B cell (primary cell): ENCODE measurements around the gene ACBD3. TPM values are rescaled to one million over a fixed set of nuclear protein-coding genes. Genes with fewer than 3 reads are reported as not detected.

Experiments used
- ATAC-seq: fragments of 200-7000 bp; cut with Tn5 transposase; one replicate; pipeline ENCODE4 v1.10.0; 2021; ENCODE audit warnings: low read depth, mild to moderate bottlenecking, moderate number of reproducible peaks, moderate library complexity
- CTCF ChIA-PET: fragments of 350-600 bp; sonication (Branson Sonifier 250); formaldehyde crosslinking; loops from one replicate; lab custom pipeline; 2021; ENCODE audit warnings: antibody characterized with exemption, inconsistent platforms; lab: Charles Lee
- POLR2A ChIA-PET: fragments of 350-600 bp; sonication (Branson Sonifier 250); formaldehyde crosslinking; loops from one replicate; lab custom pipeline; 2021; ENCODE audit warnings: antibody characterized with exemption; lab: Charles Lee
- DNase-seq: peaks from one replicate; pipeline ENCODE4 v3.0.0; 2013
- H2AFZ ChIP-seq: 2 replicates; pipeline ENCODE4 v1.6.1; 2012; ENCODE audit warnings: mild to moderate bottlenecking, low read depth, low read length; ENCODE audit not compliant: insufficient read depth, poor library complexity, severe bottlenecking
- H3K27ac ChIP-seq, 2 donors: 1 replicate in 1 of 2; 2 replicates in 1 of 2; pipeline ENCODE4 v1.5.1; 2012 to 2013; ENCODE audit warnings: low read length in 2 of 2, mild to moderate bottlenecking in 2 of 2, moderate library complexity in 1 of 2
- H3K27me3 ChIP-seq, 4 experiments: fragments of 200-600 bp in 1 of 4; sonication (generic) in 1 of 4; replicated peaks in 1 of 4; 1 replicate in 2 of 4; 2 replicates in 2 of 4; pipeline versions ENCODE4 v1.6.1 to v1.7.0; 2013 to 2016; ENCODE audit warnings: low read length in 3 of 4, mild to moderate bottlenecking in 2 of 4, mixed read lengths in 1 of 4, moderate library complexity in 1 of 4; ENCODE audit not compliant: insufficient read depth in 4 of 4, control insufficient read depth in 3 of 4; ENCODE audit errors: control extremely low read depth in 1 of 4
- H3K36me3 ChIP-seq, 2 experiments: replicated peaks in 1 of 2; 1 replicate in 1 of 2; 2 replicates in 1 of 2; pipeline versions ENCODE4 v1.6.1 to v1.7.1; 2013; ENCODE audit warnings: low read length in 1 of 2; ENCODE audit not compliant: insufficient read depth in 2 of 2, control insufficient read depth in 1 of 2; ENCODE audit errors: control extremely low read depth in 1 of 2, extremely low read depth in 1 of 2
- H3K4me1 ChIP-seq, 2 donors: fragments of 200-600 bp in 1 of 2; sonication (generic) in 1 of 2; 1 replicate in 1 of 2; 2 replicates in 1 of 2; pipeline versions ENCODE4 v1.5.1 to v1.6.1; 2013 to 2017; ENCODE audit warnings: low read length in 2 of 2; ENCODE audit not compliant: control insufficient read depth in 2 of 2, insufficient read depth in 2 of 2
- H3K4me2 ChIP-seq: replicated peaks from 2 replicates; pipeline ENCODE3; 2012; ENCODE audit warnings: mild to moderate bottlenecking, low read depth, low read length; ENCODE audit not compliant: poor library complexity, severe bottlenecking
- H3K4me3 ChIP-seq, 5 experiments: fragments of 200-600 bp in 1 of 5; sonication (generic) in 1 of 5; 1 replicate in 3 of 5; 2 replicates in 2 of 5; pipeline versions ENCODE4 v1.5.1 to v1.7.0; 2011 to 2016; ENCODE audit warnings: low read length in 4 of 5, mild to moderate bottlenecking in 4 of 5, low read depth in 2 of 5, control low read depth in 1 of 5, moderate library complexity in 1 of 5; ENCODE audit not compliant: insufficient read depth in 1 of 5; ENCODE audit errors: control extremely low read depth in 1 of 5, extremely low read depth in 1 of 5
- H3K79me2 ChIP-seq: fragments of 200-600 bp; sonication (generic); one replicate; pipeline ENCODE4 v1.6.0; 2016; ENCODE audit warnings: low read length; ENCODE audit not compliant: control insufficient read depth, insufficient read depth
- H3K9ac ChIP-seq: fragments of 200-600 bp; sonication (generic); 2 replicates; pipeline ENCODE4 v1.6.1; 2017; ENCODE audit warnings: mild to moderate bottlenecking, low read length, moderate library complexity
- H3K9me3 ChIP-seq, 3 donors: one replicate each; pipeline versions ENCODE4 v1.6.1 to v1.7.1; 2013; ENCODE audit warnings: low read length in 2 of 3; ENCODE audit not compliant: control insufficient read depth in 2 of 3, insufficient read depth in 1 of 3; ENCODE audit errors: control extremely low read depth in 1 of 3
- H4K20me1 ChIP-seq: 2 replicates; pipeline ENCODE4 v1.6.0; 2012; ENCODE audit warnings: mild to moderate bottlenecking, low read length; ENCODE audit not compliant: insufficient read depth, control insufficient read depth, poor library complexity, severe bottlenecking
- H3K27ac Mint-ChIP-seq: one replicate; pipeline ENCODE4 v1.8.0; 2021; ENCODE audit warnings: mixed read lengths
- H3K27me3 Mint-ChIP-seq: one replicate; pipeline ENCODE4 v1.8.0; 2021; ENCODE audit warnings: mixed read lengths
- H3K4me1 Mint-ChIP-seq: one replicate; pipeline ENCODE4 v1.8.0; 2021; ENCODE audit warnings: mixed read lengths
- H3K4me3 Mint-ChIP-seq: one replicate; pipeline ENCODE4 v1.8.0; 2021; ENCODE audit warnings: mixed read lengths
- H3K9me3 Mint-ChIP-seq: one replicate; pipeline ENCODE4 v1.8.0; 2022; ENCODE audit warnings: mixed read lengths; ENCODE audit not compliant: insufficient read depth
- EZH2 ChIP-seq: IDR thresholded peaks from 2 replicates; pipeline ENCODE4 v1.6.1; 2012; ENCODE audit warnings: borderline replicate concordance, low read depth, mild to moderate bottlenecking, moderate library complexity, low read length; ENCODE audit not compliant: insufficient read depth, poor library complexity, severe bottlenecking
- WGBS: methylation state at CpG from one replicate; pipeline ENCODE4 v1.1.5; 2013; ENCODE audit warnings: missing lambda C conversion rate; ENCODE audit not compliant: insufficient coverage; 5-methylcytosine and 5-hydroxymethylcytosine counted together
- intact Hi-C: fragments of 100-400 bp; cut with micrococcal nuclease; formaldehyde crosslinking; loops from one replicate; pipeline ENCODE4 v1.10.0; 2022
- polyA plus RNA-seq: library from polyadenylated mRNA; depleted of rRNA; stranded (reverse); fragments of >200 nt; gene quantifications from 2 replicates; pipeline ENCODE4 v1.2.3, GENCODE V29; 2012
- total RNA-seq, 2 donors: library from RNA; stranded (reverse); fragments of 120-200 nt in 1 of 2; gene quantifications; 1 replicate in 1 of 2; 2 replicates in 1 of 2; pipeline versions ENCODE4 v1.2.3 to v1.2.4, GENCODE V29; 2013 to 2022
- TF ChIP-seq, protein P1 (sequence below): fragments of 200-600 bp; IDR thresholded peaks from one replicate; pipeline ENCODE4 v1.8.0; 2022; ENCODE audit warnings: antibody characterized with exemption, mild to moderate bottlenecking

ACBD3 gene
- total and polyA plus RNA-seq, 2 donors (not counting 1 experiment from before 2014, with no cell fraction given) = 16.2 to 60.6 TPM

GRCh38 chr1:226172589-226172988, 14.0 kb downstream of the ACBD3 start:
- Histone ChIP-seq H3K27ac (no peak overlapping the region), H3K27me3 (no peaks in the 10 kb centered on the region), H4K20me1 (peaks cover 73% of the 10 kb centered on the region), H3K4me3 (no peak overlapping the region), H3K36me3 (peaks cover 2 to 13% of the 10 kb centered on the region in 2 experiments), H3K4me2 (no peak overlapping the region), H3K4me1 (peaks cover 8 to 16% of the 10 kb centered on the region in 2 donors), H3K9me3 (peaks cover 0 to 8% (median 0%) of the 10 kb centered on the region in 3 donors), H3K9ac (no peak overlapping the region), H2AFZ (no peak overlapping the region), H3K79me2 (peaks cover 96% of the 10 kb centered on the region)
- H3K4me1 Mint-ChIP-seq = peaks cover 46% of the 10 kb centered on the region
- ATAC-seq = no peak
- no peaks in the 10 kb centered on the region for H3K27me3 Mint-ChIP-seq
- no peak overlapping the region for H3K4me3 Mint-ChIP-seq
- H3K27ac Mint-ChIP-seq = no peak overlapping the region
- ChIA-PET POLR2A (no interaction called here), CTCF (interaction anchor here (1.7 kb wide), 1 partner anchor 13 kb away, joined by 5 read pairs; no protein-coding TSS in a partner anchor)
- intact Hi-C loops = no loop called here
- TF ChIP-seq EZH2 = no peak
- TF ChIP-seq, protein P1, sequence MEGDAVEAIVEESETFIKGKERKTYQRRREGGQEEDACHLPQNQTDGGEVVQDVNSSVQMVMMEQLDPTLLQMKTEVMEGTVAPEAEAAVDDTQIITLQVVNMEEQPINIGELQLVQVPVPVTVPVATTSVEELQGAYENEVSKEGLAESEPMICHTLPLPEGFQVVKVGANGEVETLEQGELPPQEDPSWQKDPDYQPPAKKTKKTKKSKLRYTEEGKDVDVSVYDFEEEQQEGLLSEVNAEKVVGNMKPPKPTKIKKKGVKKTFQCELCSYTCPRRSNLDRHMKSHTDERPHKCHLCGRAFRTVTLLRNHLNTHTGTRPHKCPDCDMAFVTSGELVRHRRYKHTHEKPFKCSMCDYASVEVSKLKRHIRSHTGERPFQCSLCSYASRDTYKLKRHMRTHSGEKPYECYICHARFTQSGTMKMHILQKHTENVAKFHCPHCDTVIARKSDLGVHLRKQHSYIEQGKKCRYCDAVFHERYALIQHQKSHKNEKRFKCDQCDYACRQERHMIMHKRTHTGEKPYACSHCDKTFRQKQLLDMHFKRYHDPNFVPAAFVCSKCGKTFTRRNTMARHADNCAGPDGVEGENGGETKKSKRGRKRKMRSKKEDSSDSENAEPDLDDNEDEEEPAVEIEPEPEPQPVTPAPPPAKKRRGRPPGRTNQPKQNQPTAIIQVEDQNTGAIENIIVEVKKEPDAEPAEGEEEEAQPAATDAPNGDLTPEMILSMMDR = no peak
- H3K9me3 Mint-ChIP-seq = no peaks in the 10 kb centered on the region
- 95% methylated on average over 5 of the region's 5 CpGs for WGBS
- no peak for DNase-seq

DNA sequence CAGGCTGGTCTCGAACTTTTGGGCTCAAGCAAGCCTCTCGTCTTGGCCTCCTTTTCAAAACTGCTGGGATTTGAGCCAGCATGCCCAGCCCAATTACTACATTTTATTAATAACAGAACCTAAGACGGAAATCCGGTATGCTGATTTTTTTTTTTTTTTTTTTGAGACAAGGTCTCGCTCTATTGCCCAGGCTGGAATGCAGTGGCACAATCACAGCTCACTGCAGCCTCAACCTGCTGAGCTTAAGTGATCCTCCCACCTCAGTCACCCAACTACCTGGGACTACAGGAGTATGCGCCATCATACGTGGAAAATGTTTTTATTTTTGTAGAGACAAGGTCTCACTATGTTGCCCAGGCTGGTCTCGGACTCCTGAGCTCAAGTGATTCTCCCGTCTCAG, 20.2 kb downstream of the ACBD3 start:
- no peaks in the 10 kb centered on the region for H3K9me3 Mint-ChIP-seq
- DNase-seq = no peak
- no peak overlapping the region for H3K9ac ChIP-seq
- CTCF ChIA-PET = interaction anchor here (0.9 to 2.5 kb wide), 5 partner anchors 11 to 60 kb away, joined by 3 to 8 read pairs (median 5); no protein-coding TSS in a partner anchor
- no peaks in the 10 kb centered on the region for H3K27me3 Mint-ChIP-seq
- no peak for TF ChIP-seq EZH2
- TF ChIP-seq, protein P1 = no peak
- peaks cover 46% of the 10 kb centered on the region for H4K20me1 ChIP-seq
- no peaks in the 10 kb centered on the region for H3K27me3 ChIP-seq
- peaks cover 2 to 49% of the 10 kb centered on the region in 2 experiments for H3K36me3 ChIP-seq
- H3K4me2 ChIP-seq = no peak overlapping the region
- H3K27ac Mint-ChIP-seq = peak overlapping the region; percentile 15
- peaks cover 0 to 4% (median 0%) of the 10 kb centered on the region in 3 donors for H3K9me3 ChIP-seq
- no peak overlapping the region for H3K4me3 Mint-ChIP-seq
- H2AFZ ChIP-seq = no peak overlapping the region
- 100% methylated on average over 4 of the region's 9 CpGs for WGBS
- intact Hi-C loops = loop anchor here (2.0 kb wide), 1 partner anchor 14 kb away; no protein-coding TSS in a partner anchor
- POLR2A ChIA-PET = interaction anchor here (0.6 to 1.0 kb wide), 3 partner anchors 11 to 69 kb away, joined by 5 to 9 read pairs (median 6); no protein-coding TSS in a partner anchor
- no peak for ATAC-seq
- H3K27ac ChIP-seq = peak overlapping the region in 1 of 2 donors; percentile 49
- peaks cover 8 to 12% of the 10 kb centered on the region in 2 donors for H3K4me1 ChIP-seq
- H3K79me2 ChIP-seq = peaks cover 77% of the 10 kb centered on the region
- H3K4me1 Mint-ChIP-seq = peaks cover 37% of the 10 kb centered on the region
- H3K4me3 ChIP-seq = no peak overlapping the region
